ENCODE results near the gene NPEPL1.

GRCh38 chr20:58747211-58747610, 54.6 kb downstream of the NPEPL1 start:
- TF ChIP-seq CTCF (IDR thresholded peaks at IDR 0.05) (no peak), POLR2A (IDR thresholded peaks at IDR 0.05) (no peak)
